NB4 (cell line): ENCODE measurements around the gene FTH1.

Experiments
- DNase-seq: peaks from one replicate; pipeline ENCODE4 v3.0.0; 2010; ENCODE audit warnings: low read depth
- H3K4me3 ChIP-seq: one replicate; pipeline ENCODE4 v1.5.1; 2011; ENCODE audit warnings: mild to moderate bottlenecking, low read depth, low read length, moderate library complexity
- CTCF ChIP-seq: IDR thresholded peaks from one replicate; pipeline ENCODE4 v1.5.1; 2012; ENCODE audit warnings: low read depth, low read length
- MAX ChIP-seq: IDR thresholded peaks from 2 replicates; pipeline ENCODE4 v1.6.1; 2011; ENCODE audit warnings: low read depth, low read length
- MYC ChIP-seq: IDR thresholded peaks from 2 replicates; pipeline ENCODE4 v1.6.1; 2011; ENCODE audit warnings: low read depth, low read length
- POLR2A ChIP-seq: IDR thresholded peaks from 2 replicates; pipeline ENCODE4 v1.6.1; 2011; ENCODE audit warnings: mild to moderate bottlenecking; ENCODE audit not compliant: insufficient read length; ENCODE audit errors: extremely low read depth

FTH1 gene

GRCh38 chr11:61919705-61920631 lies 47.5 kb downstream of the FTH1 start:
- DNase-seq = no peak
- no peak overlapping the region for H3K4me3 ChIP-seq
- TF ChIP-seq MAX (no peak), MYC (no peak), POLR2A (no peak), CTCF (no peak)

- no peak overlapping the region for H3K4me3 ChIP-seq
- no peak for DNase-seq
- TF ChIP-seq MYC = no peak
- no peak for TF ChIP-seq POLR2A
- no peak for TF ChIP-seq CTCF
- no peak for TF ChIP-seq MAX
Observed at GRCh38 chr11:61918938-61919704, 48.3 kb downstream of the FTH1 start.

GRCh38 chr11:61918251-61918937 lies 49.0 kb downstream of the FTH1 start:
- H3K4me3 ChIP-seq = no peak overlapping the region
- TF ChIP-seq MAX = no peak
- TF ChIP-seq MYC = no peak
- no peak for TF ChIP-seq POLR2A
- no peak for TF ChIP-seq CTCF
- DNase-seq = no peak

GRCh38 chr11:61917334-61918109 lies 49.9 kb downstream of the FTH1 start, which contains the start of gene RAB3IL1:
TSS of gene RAB3IL1 (minus strand) at chr11:61917566. CDS start at chr11:61917367, 199 bp downstream.
- no peak for DNase-seq
- H3K4me3 ChIP-seq = no peak within 1 kb of the TSS
- TF ChIP-seq POLR2A (no peak), MAX (no peak), CTCF (no peak), MYC (no peak)
